NCI-H2107 treated with DMSO at 0.1 percent for 48 hours (cell line): Measurements from ENCODE around the gene PRDM12.
A peak's percentile ranks its signal among the peaks of the same experiment; 100 is the strongest.

Experiments used
- DNase-seq: peaks from one replicate; lab custom pipeline; 2025; ENCODE audit not compliant: unreplicated experiment; lab: John Stamatoyannopoulos, UW

Gene PRDM12

GRCh38 chr9:130687615-130688014, 23.2 kb downstream of the PRDM12 start:
- DNase-seq, result no peak

GRCh38 chr9:130688072-130688471, 23.7 kb downstream of the PRDM12 start:
- no peak for DNase-seq

- DNase-seq, result no peak
Measured at GRCh38 chr9:130689572-130689936, 25.2 kb downstream of the PRDM12 start.

GRCh38 chr9:130689937-130690700, 25.7 kb downstream of the PRDM12 start:
- peak; percentile 86 for DNase-seq

- no peak for DNase-seq
Measured at GRCh38 chr9:130692321-130692720, 27.9 kb downstream of the PRDM12 start.

- DNase-seq, result no peak
Measured at GRCh38 chr9:130693101-130693425, 28.7 kb downstream of the PRDM12 start.

GRCh38 chr9:130693426-130694191, 29.2 kb downstream of the PRDM12 start, which contains the start of gene EXOSC2:
EXOSC2 (plus strand) TSS chr9:130693780; CDS start chr9:130693792, 12 bp downstream.
- peak; percentile 93 for DNase-seq

- DNase-seq, result no peak
Measured at GRCh38 chr9:130694205-130694604, 29.8 kb downstream of the PRDM12 start.

GRCh38 chr9:130696139-130696650, 31.8 kb downstream of the PRDM12 start:
- no peak for DNase-seq

GRCh38 chr9:130696996-130697395, 32.6 kb downstream of the PRDM12 start:
- no peak for DNase-seq

GRCh38 chr9:130698514-130698913, 34.1 kb downstream of the PRDM12 start:
- no peak for DNase-seq

GRCh38 chr9:130699047-130699446, 34.7 kb downstream of the PRDM12 start:
- DNase-seq, result no peak

GRCh38 chr9:130701059-130702022, 36.9 kb downstream of the PRDM12 start:
- DNase-seq, result peak; percentile 19

GRCh38 chr9:130703501-130703900, 39.1 kb downstream of the PRDM12 start:
- no peak for DNase-seq

GRCh38 chr9:130707225-130707976, 43.0 kb downstream of the PRDM12 start:
- DNase-seq, result no peak

- DNase-seq, result no peak
Measured at GRCh38 chr9:130710822-130711352, 46.5 kb downstream of the PRDM12 start.

GRCh38 chr9:130711469-130711868, 47.1 kb downstream of the PRDM12 start:
- DNase-seq, result no peak

- peak; percentile 74 for DNase-seq
Measured at GRCh38 chr9:130712564-130713285, 48.3 kb downstream of the PRDM12 start.

GRCh38 chr9:130713286-130713960, 49.0 kb downstream of the PRDM12 start:
- no peak for DNase-seq
